ENCODE data around the gene NDUFA8. TPM values are rescaled to one million over a fixed set of nuclear protein-coding genes. Genes with fewer than 3 reads are reported as not detected.

NDUFA8 gene
- total RNA-seq, 1 experiment from 2014 or later, result 60.7 TPM

DNA sequence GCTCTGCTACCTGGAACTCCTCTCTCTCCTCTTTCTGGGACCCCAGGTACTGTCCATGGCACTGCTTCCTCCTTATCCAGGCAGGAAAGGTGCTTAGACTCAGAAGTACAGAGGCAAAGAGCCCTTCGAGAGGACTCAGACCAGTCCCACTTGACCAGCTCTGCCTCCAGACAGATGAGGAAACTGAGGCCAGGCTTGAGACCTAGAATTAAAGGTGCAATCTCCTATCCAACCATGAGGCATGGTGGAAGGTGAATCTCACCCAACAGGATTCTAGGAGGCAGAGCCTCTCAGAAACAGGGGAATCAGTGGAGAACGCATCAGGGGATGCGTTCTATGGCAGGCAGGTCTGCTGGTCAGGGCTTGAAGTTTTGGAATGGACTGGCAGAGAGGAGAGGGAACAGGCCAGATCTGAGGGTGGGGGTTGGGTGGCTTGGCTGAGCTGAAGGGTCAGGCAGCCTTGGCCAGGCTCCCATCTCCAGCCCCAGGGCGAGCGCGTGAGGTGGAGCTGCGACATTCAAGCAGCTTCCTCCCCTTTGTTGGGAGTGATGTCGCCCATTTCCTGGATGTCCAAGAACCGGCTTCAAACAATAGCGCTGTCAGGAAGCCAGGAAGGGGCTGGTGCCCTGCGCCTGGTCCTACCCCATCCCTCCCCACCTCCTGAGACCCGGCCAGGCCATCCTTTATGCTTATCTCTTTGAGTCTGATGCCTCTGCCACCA lies 26.2 kb downstream of the NDUFA8 start:
- no peak overlapping the region for H4K91ac ChIP-seq (ENCODE audit: insufficient read length, low read depth, low read length)
- H3K9me3 ChIP-seq (ENCODE audit: control insufficient read depth, low read depth, low read length), result no peaks in the 10 kb centered on the region
- peak; percentile 82 for DNase-seq
- no peak overlapping the region for H2AK5ac ChIP-seq (ENCODE audit: insufficient read length, low read length)
- H3K4me2 ChIP-seq (ENCODE audit: insufficient read depth, insufficient read length, low read length), result no peak overlapping the region
- H3K14ac ChIP-seq (ENCODE audit: insufficient read depth, low read length), result no peak overlapping the region
- H3K18ac ChIP-seq (ENCODE audit: insufficient read length, low read depth, low read length), result no peak overlapping the region
- H4K8ac ChIP-seq (replicated peaks; ENCODE audit: insufficient read length, low read depth, low read length), result no peak overlapping the region
- H3K79me1 ChIP-seq (ENCODE audit: insufficient read depth, low read depth, low read length, poor library complexity, severe bottlenecking), result no peaks in the 10 kb centered on the region
- no peak overlapping the region for H2AFZ ChIP-seq (ENCODE audit: low read length)
- peaks cover 42% of the 10 kb centered on the region for H3K27me3 Mint-ChIP-seq (ENCODE audit: low read depth)
- no peak overlapping the region for H2BK20ac ChIP-seq (ENCODE audit: low read depth, low read length, poor library complexity, severe bottlenecking)
- no CpG with 5 or more reads among the region's 12 CpGs for WGBS (ENCODE audit: extremely low coverage, insufficient read length, low lambda C conversion rate)
- H2BK120ac ChIP-seq (ENCODE audit: low read depth, low read length, poor library complexity, severe bottlenecking), result no peak overlapping the region
- no peak overlapping the region for H3K23ac ChIP-seq (ENCODE audit: insufficient read length, low read depth, low read length)
- H2BK12ac ChIP-seq (ENCODE audit: insufficient read length, low read depth, low read length), result no peak overlapping the region
- no peak overlapping the region for H3K4ac ChIP-seq (ENCODE audit: low read depth, low read length)
- H4K5ac ChIP-seq (ENCODE audit: insufficient read length, low read depth, low read length), result no peak overlapping the region
- no peaks in the 10 kb centered on the region for H3K23me2 ChIP-seq (ENCODE audit: insufficient read length, low read depth, low read length, poor library complexity, severe bottlenecking)
- H3T11ph ChIP-seq (ENCODE audit: low read length), result no peak overlapping the region
- no peak overlapping the region for H3K56ac ChIP-seq (ENCODE audit: insufficient read length, low read depth, low read length)
- no peaks in the 10 kb centered on the region for H3K27me3 ChIP-seq (ENCODE audit: insufficient read depth, low read length)
- no peaks in the 10 kb centered on the region; a peak in 1 of 7 replicates for H3K36me3 Mint-ChIP-seq (ENCODE audit: insufficient read depth in 1 of 3, low read depth in 3 of 3)
- TF ChIP-seq, protein P1, sequence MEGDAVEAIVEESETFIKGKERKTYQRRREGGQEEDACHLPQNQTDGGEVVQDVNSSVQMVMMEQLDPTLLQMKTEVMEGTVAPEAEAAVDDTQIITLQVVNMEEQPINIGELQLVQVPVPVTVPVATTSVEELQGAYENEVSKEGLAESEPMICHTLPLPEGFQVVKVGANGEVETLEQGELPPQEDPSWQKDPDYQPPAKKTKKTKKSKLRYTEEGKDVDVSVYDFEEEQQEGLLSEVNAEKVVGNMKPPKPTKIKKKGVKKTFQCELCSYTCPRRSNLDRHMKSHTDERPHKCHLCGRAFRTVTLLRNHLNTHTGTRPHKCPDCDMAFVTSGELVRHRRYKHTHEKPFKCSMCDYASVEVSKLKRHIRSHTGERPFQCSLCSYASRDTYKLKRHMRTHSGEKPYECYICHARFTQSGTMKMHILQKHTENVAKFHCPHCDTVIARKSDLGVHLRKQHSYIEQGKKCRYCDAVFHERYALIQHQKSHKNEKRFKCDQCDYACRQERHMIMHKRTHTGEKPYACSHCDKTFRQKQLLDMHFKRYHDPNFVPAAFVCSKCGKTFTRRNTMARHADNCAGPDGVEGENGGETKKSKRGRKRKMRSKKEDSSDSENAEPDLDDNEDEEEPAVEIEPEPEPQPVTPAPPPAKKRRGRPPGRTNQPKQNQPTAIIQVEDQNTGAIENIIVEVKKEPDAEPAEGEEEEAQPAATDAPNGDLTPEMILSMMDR (conservative IDR thresholded peaks at IDR 0.05), result no peak
- no peak overlapping the region for H3K9ac ChIP-seq (ENCODE audit: extremely low read depth, insufficient read length, low read length)
- no peaks in the 10 kb centered on the region for H3K79me2 ChIP-seq (ENCODE audit: insufficient read depth, low read length)
- no peak overlapping the region for H2BK5ac ChIP-seq (ENCODE audit: insufficient read length, low read length)
- no peak overlapping the region; a peak in 1 of 5 replicates for H3K4me3 Mint-ChIP-seq
- peaks cover 8% of the 10 kb centered on the region; the same call in 1 of the 2 replicates for H3K4me1 ChIP-seq (ENCODE audit: insufficient read depth, low read length)
- peaks cover 41 to 55% of the 10 kb centered on the region in 2 experiments for H3K4me1 Mint-ChIP-seq
- peak overlapping the region in 1 of 3 experiments; percentile 16; a peak in 1 of 7 replicates for H3K27ac Mint-ChIP-seq
- no peak overlapping the region for H2BK15ac ChIP-seq (ENCODE audit: low read depth, low read length)
- H4K20me1 ChIP-seq (ENCODE audit: control insufficient read depth, insufficient read depth, insufficient read length), result no peaks in the 10 kb centered on the region
- H3K27ac ChIP-seq (ENCODE audit: insufficient read length, low read depth, low read length), result no peak overlapping the region
- no peaks in the 10 kb centered on the region; a peak in 1 of 5 replicates for H3K9me3 Mint-ChIP-seq

Data from H9 (cell line).